Measurements from ENCODE around the gene KRTAP1-1. TPM values are rescaled to one million over a fixed set of nuclear protein-coding genes. Genes with fewer than 3 reads are reported as not detected.

KRTAP1-1 gene
- total RNA-seq, 3 donors from 2014 or later: not detected

Other genes with a start within 250 kb of the KRTAP1-1 start
- not detected for gene KRT28, start 241.5 kb downstream of the KRTAP1-1 start, total RNA-seq
- 10 to 100 TPM; 24.5 to 33.1 (median 26.4) TPM for gene KRT10, start 218.8 kb downstream of the KRTAP1-1 start, total RNA-seq
- gene KRT12, start 174.2 kb downstream of the KRTAP1-1 start, total RNA-seq: 1 to 10 TPM in 2 of 3 donors, under 1 TPM in 1; 0.80 to 6.0 (median 2.5) TPM
- 1,000 to 10,000 TPM in 2 of 3 donors, 100 to 1,000 TPM in 1; 553 to 1,810 (median 1,312) TPM for gene KRT20, start 156.2 kb downstream of the KRTAP1-1 start, total RNA-seq
- gene KRT23, start 103.8 kb downstream of the KRTAP1-1 start, total RNA-seq: under 1 TPM in 1 of 3 donors, not detected in 2; 0.53 TPM
- under 1 TPM in 1 of 3 donors, not detected in 2; 0.52 TPM for gene KRT39, start 74.5 kb downstream of the KRTAP1-1 start, total RNA-seq
- under 1 TPM in 1 of 3 donors, not detected in 2; 0.22 TPM for gene KRT40, start 57.1 kb downstream of the KRTAP1-1 start, total RNA-seq
- not detected for gene KRTAP3-3, start 47.3 kb downstream of the KRTAP1-1 start, total RNA-seq
- not detected for gene KRTAP3-2, start 41.5 kb downstream of the KRTAP1-1 start, total RNA-seq
- gene KRTAP3-1, start 32.3 kb downstream of the KRTAP1-1 start, total RNA-seq: not detected
- not detected for gene KRTAP1-5, start 14.2 kb downstream of the KRTAP1-1 start, total RNA-seq
- gene KRTAP1-4, start 11.3 kb downstream of the KRTAP1-1 start, total RNA-seq: not detected
- gene KRTAP1-3, start 6.6 kb downstream of the KRTAP1-1 start, total RNA-seq: not detected
- gene KRTAP2-1, start 5.9 kb upstream of the KRTAP1-1 start, total RNA-seq: not detected
- gene KRTAP2-2, start 13.8 kb upstream of the KRTAP1-1 start, total RNA-seq: not detected
- not detected for gene KRTAP2-3, start 18.7 kb upstream of the KRTAP1-1 start, total RNA-seq
- gene KRTAP2-4, start 24.4 kb upstream of the KRTAP1-1 start, total RNA-seq: not detected
- gene KRTAP4-7, start 42.7 kb upstream of the KRTAP1-1 start, total RNA-seq: not detected
- not detected for gene KRTAP4-8, start 56.7 kb upstream of the KRTAP1-1 start, total RNA-seq
- not detected for gene KRTAP4-16, start 60.8 kb upstream of the KRTAP1-1 start, total RNA-seq
- gene KRTAP4-9, start 63.9 kb upstream of the KRTAP1-1 start, total RNA-seq: not detected
- not detected for gene KRTAP4-11, start 76.9 kb upstream of the KRTAP1-1 start, total RNA-seq
- not detected for gene KRTAP4-12, start 82.7 kb upstream of the KRTAP1-1 start, total RNA-seq
- not detected for gene KRTAP4-6, start 99.1 kb upstream of the KRTAP1-1 start, total RNA-seq
- gene KRTAP4-5, start 108.4 kb upstream of the KRTAP1-1 start, total RNA-seq: not detected
- gene KRTAP4-4, start 119.3 kb upstream of the KRTAP1-1 start, total RNA-seq: not detected
- gene KRTAP4-3, start 126.8 kb upstream of the KRTAP1-1 start, total RNA-seq: not detected
- gene KRTAP4-2, start 136.8 kb upstream of the KRTAP1-1 start, total RNA-seq: not detected
- under 1 TPM in 1 of 3 donors, not detected in 2; 0.84 TPM for gene KRTAP4-1, start 143.5 kb upstream of the KRTAP1-1 start, total RNA-seq
- gene KRTAP9-1, start 148.4 kb upstream of the KRTAP1-1 start, total RNA-seq: not detected
- not detected for gene KRTAP9-2, start 185.2 kb upstream of the KRTAP1-1 start, total RNA-seq
- gene KRTAP9-3, start 191.0 kb upstream of the KRTAP1-1 start, total RNA-seq: not detected
- not detected for gene KRTAP9-8, start 196.5 kb upstream of the KRTAP1-1 start, total RNA-seq
- gene KRTAP9-4, start 208.2 kb upstream of the KRTAP1-1 start, total RNA-seq: not detected
- gene KRTAP9-9, start 213.9 kb upstream of the KRTAP1-1 start, total RNA-seq: not detected
- not detected for gene KRTAP9-6, start 223.9 kb upstream of the KRTAP1-1 start, total RNA-seq
- not detected for gene KRTAP9-7, start 234.2 kb upstream of the KRTAP1-1 start, total RNA-seq